Measurements from ENCODE around the gene MND1.

GRCh38 chr4:153296040-153296823 is 48.3 kb upstream of the MND1 start:
- TF ChIP-seq SUZ12 (IDR thresholded peaks at IDR 0.05; ENCODE audit: extremely low read depth, insufficient read depth, insufficient read length) (no peak), ZNF274 (IDR thresholded peaks at IDR 0.05; ENCODE audit: low read depth, low read length) (no peak)

Data from NT2/D1 (cell line).